Measurements from ENCODE around the gene ANXA2R. TPM values are rescaled to one million over a fixed set of nuclear protein-coding genes. Genes with fewer than 3 reads are reported as not detected.

The ANXA2R gene
- total and polyA plus RNA-seq, 9 of the 15 experiments (the other 6 are each of a cell fraction or from before 2014, with no cell fraction given) = 2.1 to 4.8 (median 3.4) TPM

- DNase-seq (ENCODE audit: extremely low read depth in 1 of 4, low spot score in 3 of 4) (no peak), FAIRE-seq (no peak), ATAC-seq (no peak)
- Histone ChIP-seq H3K79me2 (ENCODE audit: control insufficient read depth, insufficient read depth, low read length) (no peaks in the 10 kb centered on the region), H3K9me1 (ENCODE audit: control insufficient read depth, insufficient read depth, low read length) (no peaks in the 10 kb centered on the region), H3K27me3 (ENCODE audit: control insufficient read depth in 2 of 2, insufficient read depth in 2 of 2, low read length in 2 of 2) (no peaks in the 10 kb centered on the region), H3K4me1 (replicated peaks in 1 of 2; ENCODE audit: control insufficient read depth in 2 of 2, insufficient read depth in 2 of 2, low read length in 2 of 2) (peaks cover 10 to 21% of the 10 kb centered on the region in 2 experiments; a peak in 4 of 5 replicates), H2AFZ (ENCODE audit: low read depth, low read length) (no peak overlapping the region), H3K9me3 (replicated peaks; ENCODE audit: control insufficient read depth, insufficient read depth, low read depth, low read length) (no peaks in the 10 kb centered on the region), H3K9ac (ENCODE audit: insufficient read depth in 1 of 2, low read depth in 2 of 2, low read length in 2 of 2) (no peak overlapping the region), H3K27ac (ENCODE audit: extremely low read depth, low read depth, low read length) (no peak overlapping the region), H3K36me3 (ENCODE audit: control insufficient read depth, insufficient read depth, low read length) (no peaks in the 10 kb centered on the region; the same call in 2 of the 3 replicates), H3K4me3 (no peak overlapping the region), H3K4me2 (ENCODE audit: insufficient read depth, low read length) (no peak overlapping the region), H4K20me1 (replicated peaks; ENCODE audit: control insufficient read depth, insufficient read depth, low read length) (no peaks in the 10 kb centered on the region)
- CTCF ChIA-PET (ENCODE audit: low intra/inter-chr PET ratio) = no interaction called here
- intact Hi-C loops (cut with micrococcal nuclease) = loop anchor here (5.0 kb wide), 1 partner anchor 117 kb away; the partner anchor contains the start of gene ZNF131
- TF ChIP-seq RREB1 (CRISPR knock-in tag; IDR thresholded peaks at IDR 0.05) (no peak), NR2C1 (IDR thresholded peaks at IDR 0.05) (no peak), NR2C1 (tag; IDR thresholded peaks at IDR 0.05) (no peak), POLR2A (conservative IDR thresholded peaks at IDR 0.05) (no peak), SRF (CRISPR knock-in tag; IDR thresholded peaks at IDR 0.05) (no peak), EP400 (IDR thresholded peaks at IDR 0.05) (no peak), PML (IDR thresholded peaks at IDR 0.05; ENCODE audit: low read length) (no peak), ZSCAN32 (CRISPR knock-in tag; IDR thresholded peaks at IDR 0.05) (no peak)
- POLR2A ChIA-PET = no interaction called here
- WGBS (ENCODE audit: insufficient coverage, low coverage, missing lambda C conversion rate) = 91% methylated on average over 4 of the region's 4 CpGs
- in situ Hi-C loops (cut with MboI) = no loop called here
- BruUV-seq (replicated peaks) = no TSS peak
Observed at GRCh38 chr5:43005031-43005430, 35.1 kb downstream of the ANXA2R start.

All from K562 (cell line).